Measurements from ENCODE around the gene MXRA8. TPM values are rescaled to one million over a fixed set of nuclear protein-coding genes. Genes with fewer than 3 reads are reported as not detected.

MXRA8 gene
- total and polyA plus RNA-seq, 2 donors from 2014 or later: 26.0 to 64.7 TPM

DNA sequence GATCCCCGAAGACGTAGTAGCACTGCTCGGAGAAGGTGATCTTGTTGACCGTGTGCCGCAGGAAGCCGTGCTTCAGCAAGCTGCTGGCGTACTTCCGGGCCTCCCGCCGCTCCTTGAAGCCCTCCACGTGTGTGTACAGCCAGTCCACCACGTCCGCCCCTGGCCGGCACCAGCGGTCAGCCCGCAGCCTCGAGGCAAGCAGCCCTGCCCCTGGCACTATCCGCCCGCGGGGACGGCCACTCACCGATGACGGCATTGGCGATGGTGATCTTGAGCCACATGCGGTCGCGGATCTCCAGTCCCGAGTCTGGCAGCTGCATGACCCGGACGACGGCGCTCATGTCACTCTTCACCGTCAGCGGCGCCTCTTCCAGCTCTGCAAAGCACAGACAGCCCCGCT, 20.1 kb downstream of the MXRA8 start:
- DNase-seq: no peak
- Histone ChIP-seq H3K4me3 (ENCODE audit: low read length in 3 of 3) (no peak overlapping the region), H3K9me3 (ENCODE audit: control insufficient read depth in 2 of 3, insufficient read depth in 1 of 3, low read length in 3 of 3) (no peaks in the 10 kb centered on the region), H3K4me1 (ENCODE audit: control insufficient read depth in 2 of 3, insufficient read depth in 2 of 3, low read depth in 1 of 3, low read length in 3 of 3) (no peaks in the 10 kb centered on the region), H3K27ac (ENCODE audit: low read depth in 2 of 2, low read length in 2 of 2) (no peak overlapping the region), H3K27me3 (ENCODE audit: control insufficient read depth, insufficient read depth, low read length) (no peaks in the 10 kb centered on the region), H3K9ac (ENCODE audit: low read length in 3 of 3) (no peak overlapping the region), H3K36me3 (ENCODE audit: control insufficient read depth in 2 of 3, insufficient read depth in 3 of 3, low read length in 3 of 3) (peaks cover 4 to 15% (median 11%) of the 10 kb centered on the region in 3 donors)
- TF ChIP-seq, protein P1, sequence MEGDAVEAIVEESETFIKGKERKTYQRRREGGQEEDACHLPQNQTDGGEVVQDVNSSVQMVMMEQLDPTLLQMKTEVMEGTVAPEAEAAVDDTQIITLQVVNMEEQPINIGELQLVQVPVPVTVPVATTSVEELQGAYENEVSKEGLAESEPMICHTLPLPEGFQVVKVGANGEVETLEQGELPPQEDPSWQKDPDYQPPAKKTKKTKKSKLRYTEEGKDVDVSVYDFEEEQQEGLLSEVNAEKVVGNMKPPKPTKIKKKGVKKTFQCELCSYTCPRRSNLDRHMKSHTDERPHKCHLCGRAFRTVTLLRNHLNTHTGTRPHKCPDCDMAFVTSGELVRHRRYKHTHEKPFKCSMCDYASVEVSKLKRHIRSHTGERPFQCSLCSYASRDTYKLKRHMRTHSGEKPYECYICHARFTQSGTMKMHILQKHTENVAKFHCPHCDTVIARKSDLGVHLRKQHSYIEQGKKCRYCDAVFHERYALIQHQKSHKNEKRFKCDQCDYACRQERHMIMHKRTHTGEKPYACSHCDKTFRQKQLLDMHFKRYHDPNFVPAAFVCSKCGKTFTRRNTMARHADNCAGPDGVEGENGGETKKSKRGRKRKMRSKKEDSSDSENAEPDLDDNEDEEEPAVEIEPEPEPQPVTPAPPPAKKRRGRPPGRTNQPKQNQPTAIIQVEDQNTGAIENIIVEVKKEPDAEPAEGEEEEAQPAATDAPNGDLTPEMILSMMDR (IDR thresholded peaks at IDR 0.05; ENCODE audit: borderline replicate concordance, extremely low read depth, insufficient read depth): no peak
- intact Hi-C loops (cut with DNase I): no loop called here
- no peak for FAIRE-seq

DNA sequence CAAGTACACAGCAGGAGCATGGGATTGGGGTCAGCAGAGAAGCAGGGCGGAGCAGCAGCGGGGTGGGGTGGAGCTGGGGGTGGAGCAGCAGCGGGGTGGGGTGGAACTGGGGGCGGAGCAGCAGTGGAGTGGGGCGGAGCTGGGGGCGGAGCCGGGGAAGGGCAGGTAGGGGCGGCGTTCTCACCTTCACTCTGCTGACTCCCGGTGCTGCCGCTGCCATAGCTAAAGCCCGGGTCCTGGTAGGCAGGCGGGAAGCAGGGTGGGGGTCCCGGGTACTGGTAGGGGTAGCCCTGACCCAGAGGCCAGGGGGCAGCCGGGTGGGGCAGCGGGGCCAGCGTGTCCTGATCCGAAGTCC, 20.6 kb downstream of the MXRA8 start:
- no peak overlapping the region for H3K27ac ChIP-seq (ENCODE audit: low read depth in 2 of 2, low read length in 2 of 2)
- no peaks in the 10 kb centered on the region for H3K4me1 ChIP-seq (ENCODE audit: control insufficient read depth in 2 of 3, insufficient read depth in 2 of 3, low read depth in 1 of 3, low read length in 3 of 3)
- H3K9me3 ChIP-seq (ENCODE audit: control insufficient read depth in 2 of 3, insufficient read depth in 1 of 3, low read length in 3 of 3): no peaks in the 10 kb centered on the region
- TF ChIP-seq, protein P1 (IDR thresholded peaks at IDR 0.05; ENCODE audit: borderline replicate concordance, extremely low read depth, insufficient read depth): no peak
- no peak for DNase-seq
- intact Hi-C loops (cut with DNase I): no loop called here
- no peaks in the 10 kb centered on the region for H3K27me3 ChIP-seq (ENCODE audit: control insufficient read depth, insufficient read depth, low read length)
- H3K9ac ChIP-seq (ENCODE audit: low read length in 3 of 3): no peak overlapping the region
- H3K36me3 ChIP-seq (ENCODE audit: control insufficient read depth in 2 of 3, insufficient read depth in 3 of 3, low read length in 3 of 3): peaks cover 4 to 15% (median 11%) of the 10 kb centered on the region in 3 donors
- FAIRE-seq: no peak
- no peak overlapping the region for H3K4me3 ChIP-seq (ENCODE audit: low read length in 3 of 3)

DNA sequence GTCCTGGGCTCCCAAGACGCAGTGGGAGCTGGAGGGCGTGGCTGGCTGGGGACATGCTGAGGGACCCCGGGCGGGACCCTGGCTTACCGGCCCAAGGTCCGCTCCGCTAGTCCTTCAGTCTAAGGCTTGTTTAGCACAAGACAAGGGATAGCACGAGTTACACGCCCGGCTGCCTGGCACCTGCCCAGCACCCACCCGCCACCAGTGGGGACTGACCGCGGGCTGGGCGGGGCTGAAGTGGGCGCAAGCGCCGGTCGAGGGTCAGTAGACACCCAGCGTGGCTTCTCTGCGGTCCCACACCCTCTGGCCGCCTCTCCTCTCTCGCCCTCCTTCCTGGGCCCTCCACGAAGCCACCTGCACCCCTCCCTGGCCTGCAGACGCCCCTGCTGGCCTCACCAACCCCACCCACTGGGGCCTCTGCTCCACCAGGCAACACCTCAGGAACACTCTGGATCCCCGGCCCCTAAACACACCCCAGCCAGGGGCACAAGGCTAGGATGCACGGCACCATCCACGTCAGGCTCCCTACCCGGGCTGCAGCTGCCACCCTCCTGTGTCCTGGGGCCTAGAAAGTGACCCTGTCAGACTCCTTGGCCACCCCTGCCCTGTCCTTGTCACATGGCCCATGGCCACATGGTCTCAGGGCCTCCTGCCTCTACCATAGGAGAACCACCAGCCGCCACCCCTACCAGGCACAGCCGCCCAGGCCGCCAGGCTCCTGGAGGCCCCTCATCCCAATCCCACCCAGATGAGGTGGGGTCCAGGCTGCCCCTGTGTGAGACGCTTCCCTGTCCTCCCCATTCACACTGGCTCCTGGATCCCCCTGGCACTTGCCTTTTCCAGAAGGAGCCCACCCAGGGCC, 21.2 kb downstream of the MXRA8 start:
- Histone ChIP-seq H3K9me3 (ENCODE audit: control insufficient read depth in 2 of 3, insufficient read depth in 1 of 3, low read length in 3 of 3) (no peaks in the 10 kb centered on the region), H3K4me1 (ENCODE audit: control insufficient read depth in 2 of 3, insufficient read depth in 2 of 3, low read depth in 1 of 3, low read length in 3 of 3) (no peaks in the 10 kb centered on the region), H3K9ac (ENCODE audit: low read length in 3 of 3) (no peak overlapping the region), H3K27me3 (ENCODE audit: control insufficient read depth, insufficient read depth, low read length) (no peaks in the 10 kb centered on the region), H3K27ac (ENCODE audit: low read depth in 2 of 2, low read length in 2 of 2) (no peak overlapping the region), H3K36me3 (ENCODE audit: control insufficient read depth in 2 of 3, insufficient read depth in 3 of 3, low read length in 3 of 3) (peaks cover 4 to 15% (median 11%) of the 10 kb centered on the region in 3 donors), H3K4me3 (ENCODE audit: low read length in 3 of 3) (no peak overlapping the region)
- intact Hi-C loops (cut with DNase I): no loop called here
- TF ChIP-seq, protein P1 (IDR thresholded peaks at IDR 0.05; ENCODE audit: borderline replicate concordance, extremely low read depth, insufficient read depth): no peak
- DNase-seq (no peak), FAIRE-seq (no peak)

All from kidney (tissue), 14 donors.